HG02759 (cell line): Measurements from ENCODE around the gene FGFRL1.

Experiments
- ATAC-seq: cut with Tn5 transposase; IDR thresholded peaks from one replicate; pipeline ENCODE4 v1.9.1; 2021; ENCODE audit warnings: mild to moderate bottlenecking, moderate library complexity; ENCODE audit not compliant: unreplicated experiment

Gene FGFRL1

GRCh38 chr4:1011022-1011665, at the start of gene FGFRL1:
FGFRL1 (plus strand) TSS chr4:1011626; CDS start chr4:1012486, 860 bp downstream.
- ATAC-seq, result peak; percentile 48

GRCh38 chr4:962231-963208, 48.9 kb upstream of the FGFRL1 start:
- ATAC-seq, result no peak

GRCh38 chr4:963276-964225, 47.9 kb upstream of the FGFRL1 start:
- no peak for ATAC-seq

GRCh38 chr4:964346-965025, 46.9 kb upstream of the FGFRL1 start:
- ATAC-seq, result no peak

GRCh38 chr4:965048-965765, 46.2 kb upstream of the FGFRL1 start:
- ATAC-seq, result no peak

GRCh38 chr4:965766-966134, 45.7 kb upstream of the FGFRL1 start:
- no peak for ATAC-seq

- no peak for ATAC-seq
Measured at GRCh38 chr4:966266-967112, 44.9 kb upstream of the FGFRL1 start.

GRCh38 chr4:967113-968104, 44.0 kb upstream of the FGFRL1 start:
- ATAC-seq, result no peak

GRCh38 chr4:968221-968620, 43.2 kb upstream of the FGFRL1 start:
- ATAC-seq, result no peak

- ATAC-seq, result no peak
Measured at GRCh38 chr4:968621-969394, 42.6 kb upstream of the FGFRL1 start.

- ATAC-seq, result no peak
Measured at GRCh38 chr4:970046-970745, 41.2 kb upstream of the FGFRL1 start.

- no peak for ATAC-seq
Measured at GRCh38 chr4:970854-971520, 40.4 kb upstream of the FGFRL1 start.

- ATAC-seq, result no peak
Measured at GRCh38 chr4:971666-972500, 39.5 kb upstream of the FGFRL1 start.

GRCh38 chr4:972651-973424, 38.6 kb upstream of the FGFRL1 start:
- peak; percentile 47 for ATAC-seq
